Measurements from ENCODE around the gene CUL7. TPM values are rescaled to one million over a fixed set of nuclear protein-coding genes. Genes with fewer than 3 reads are reported as not detected.

The CUL7 gene
- total RNA-seq, 4 donors from 2014 or later = 6.4 to 65.1 (median 18.9) TPM

DNA sequence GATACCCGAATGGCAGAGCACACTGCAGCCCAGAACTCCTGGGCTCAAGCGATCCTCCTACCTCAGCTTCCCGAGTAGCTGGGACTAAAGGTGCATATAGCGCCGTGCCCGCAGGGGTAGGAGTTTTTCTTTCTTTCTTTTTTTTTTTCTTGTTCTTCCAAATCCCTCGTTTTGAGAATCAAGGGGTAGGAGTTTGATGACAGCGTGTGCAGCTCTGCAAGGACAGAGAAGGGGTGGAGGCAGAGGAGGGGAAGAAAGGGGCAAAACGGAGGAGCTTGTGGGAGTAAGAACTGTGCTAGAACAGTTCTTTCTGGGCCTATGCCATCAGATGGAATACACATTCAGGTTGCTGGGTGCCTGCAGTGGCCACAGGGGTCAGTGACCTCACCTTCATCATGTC lies 16.9 kb downstream of the CUL7 start:
- Histone ChIP-seq H3K36me3 (no peaks in the 10 kb centered on the region), H3K4me1 (no peaks in the 10 kb centered on the region), H3K4me3 (no peak overlapping the region), H3K27ac (no peak overlapping the region), H3K9me3 (no peaks in the 10 kb centered on the region), H3K27me3 (no peaks in the 10 kb centered on the region)
- intact Hi-C loops (cut with DNase I; ENCODE audit: low total_unique reads) = no loop called here
- TF ChIP-seq CTCF (IDR thresholded peaks at IDR 0.05) (no peak), POLR2A (IDR thresholded peaks at IDR 0.05) (no peak)
- no peak for DNase-seq

- no peaks in the 10 kb centered on the region for H3K36me3 ChIP-seq
- TF ChIP-seq CTCF (IDR thresholded peaks at IDR 0.05) (no peak), POLR2A (IDR thresholded peaks at IDR 0.05) (no peak)
- H3K27me3 ChIP-seq = no peaks in the 10 kb centered on the region
- H3K9me3 ChIP-seq = no peaks in the 10 kb centered on the region
- intact Hi-C loops (cut with DNase I; ENCODE audit: low total_unique reads) = no loop called here
- H3K4me1 ChIP-seq = no peaks in the 10 kb centered on the region
- no peak overlapping the region for H3K4me3 ChIP-seq
- DNase-seq = no peak
- H3K27ac ChIP-seq = no peak overlapping the region
These were observed 18.0 kb downstream of the CUL7 start for GRCh38 chr6:43035495-43036194.

DNA sequence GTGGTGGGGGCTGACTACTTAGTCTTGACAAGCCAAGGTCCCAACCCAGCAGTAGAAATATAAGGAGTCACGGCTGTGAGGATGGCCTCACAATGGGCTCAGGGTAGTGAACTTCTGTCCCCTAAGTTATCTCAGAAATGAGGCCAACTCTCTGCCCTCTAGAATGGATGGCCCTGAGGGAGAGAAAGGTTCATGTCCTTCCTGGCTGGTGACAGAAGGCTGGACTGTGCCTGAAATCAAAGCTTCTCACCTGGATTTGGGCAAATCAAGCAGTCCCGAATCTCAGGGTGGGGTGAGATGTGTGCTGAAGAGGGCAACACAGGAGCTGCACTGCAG lies 19.5 kb downstream of the CUL7 start:
- intact Hi-C loops (cut with DNase I; ENCODE audit: low total_unique reads) = no loop called here
- TF ChIP-seq POLR2A (IDR thresholded peaks at IDR 0.05) = no peak
- TF ChIP-seq CTCF (IDR thresholded peaks at IDR 0.05) = no peak
- Histone ChIP-seq H3K9me3 (no peaks in the 10 kb centered on the region), H3K27ac (no peak overlapping the region), H3K36me3 (no peaks in the 10 kb centered on the region), H3K27me3 (no peaks in the 10 kb centered on the region), H3K4me1 (no peaks in the 10 kb centered on the region), H3K4me3 (no peak overlapping the region)
- no peak for DNase-seq

GRCh38 chr6:43033496-43034189 lies 20.0 kb downstream of the CUL7 start:
- TF ChIP-seq CTCF (IDR thresholded peaks at IDR 0.05) (no peak), POLR2A (IDR thresholded peaks at IDR 0.05) (no peak)
- no peak for DNase-seq
- intact Hi-C loops (cut with DNase I; ENCODE audit: low total_unique reads) = no loop called here
- H3K4me1 ChIP-seq = no peaks in the 10 kb centered on the region
- no peak overlapping the region for H3K27ac ChIP-seq
- no peaks in the 10 kb centered on the region for H3K9me3 ChIP-seq
- H3K27me3 ChIP-seq = no peaks in the 10 kb centered on the region
- H3K36me3 ChIP-seq = no peaks in the 10 kb centered on the region
- no peak overlapping the region for H3K4me3 ChIP-seq

DNA sequence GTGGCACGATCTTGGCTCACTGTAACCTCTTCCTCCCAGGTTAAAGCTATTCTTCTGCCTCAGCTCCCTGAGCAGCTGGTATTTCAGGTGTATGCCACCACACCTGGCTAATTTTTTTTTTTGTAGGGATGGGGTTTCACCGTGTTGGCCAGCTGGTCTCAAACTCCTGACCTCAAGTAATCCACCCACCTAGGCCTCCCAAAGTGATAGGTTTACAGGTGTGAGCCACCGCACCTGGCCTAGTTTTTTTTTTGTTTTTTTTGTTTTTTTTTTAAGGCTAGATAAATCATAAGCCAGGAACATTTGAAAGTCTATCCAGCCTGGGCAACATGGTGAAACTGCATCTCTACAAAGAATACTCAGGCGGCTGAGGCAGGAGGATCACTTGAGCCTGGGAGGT lies 21.3 kb downstream of the CUL7 start:
- no peaks in the 10 kb centered on the region for H3K4me1 ChIP-seq
- DNase-seq = no peak
- H3K27me3 ChIP-seq = no peaks in the 10 kb centered on the region
- no peak overlapping the region for H3K4me3 ChIP-seq
- H3K27ac ChIP-seq = no peak overlapping the region
- H3K9me3 ChIP-seq = no peaks in the 10 kb centered on the region
- intact Hi-C loops (cut with DNase I; ENCODE audit: low total_unique reads) = no loop called here
- TF ChIP-seq POLR2A (IDR thresholded peaks at IDR 0.05) = no peak
- no peak for TF ChIP-seq CTCF (IDR thresholded peaks at IDR 0.05)
- H3K36me3 ChIP-seq = no peaks in the 10 kb centered on the region
